Measurements from ENCODE around the gene KRTAP5-10. TPM values are rescaled to one million over a fixed set of nuclear protein-coding genes. Genes with fewer than 3 reads are reported as not detected.

The KRTAP5-10 gene
- total RNA-seq, 4 donors from 2014 or later, result not detected

- Histone ChIP-seq H3K4me3 (no peak overlapping the region), H3K4me1 (no peaks in the 10 kb centered on the region), H3K36me3 (no peaks in the 10 kb centered on the region), H3K27me3 (peaks cover 0 to 6% (median 0%) of the 10 kb centered on the region in 4 donors), H3K27ac (no peak overlapping the region), H3K9me3 (no peaks in the 10 kb centered on the region)
- intact Hi-C loops (cut with DNase I), result no loop called here
- WGBS, 2 donors, result 85 to 91% methylated on average over 4 of the region's 4 CpGs
- no peak for DNase-seq
- no peak for TF ChIP-seq POLR2A (IDR thresholded peaks at IDR 0.05)
- TF ChIP-seq, protein P1, sequence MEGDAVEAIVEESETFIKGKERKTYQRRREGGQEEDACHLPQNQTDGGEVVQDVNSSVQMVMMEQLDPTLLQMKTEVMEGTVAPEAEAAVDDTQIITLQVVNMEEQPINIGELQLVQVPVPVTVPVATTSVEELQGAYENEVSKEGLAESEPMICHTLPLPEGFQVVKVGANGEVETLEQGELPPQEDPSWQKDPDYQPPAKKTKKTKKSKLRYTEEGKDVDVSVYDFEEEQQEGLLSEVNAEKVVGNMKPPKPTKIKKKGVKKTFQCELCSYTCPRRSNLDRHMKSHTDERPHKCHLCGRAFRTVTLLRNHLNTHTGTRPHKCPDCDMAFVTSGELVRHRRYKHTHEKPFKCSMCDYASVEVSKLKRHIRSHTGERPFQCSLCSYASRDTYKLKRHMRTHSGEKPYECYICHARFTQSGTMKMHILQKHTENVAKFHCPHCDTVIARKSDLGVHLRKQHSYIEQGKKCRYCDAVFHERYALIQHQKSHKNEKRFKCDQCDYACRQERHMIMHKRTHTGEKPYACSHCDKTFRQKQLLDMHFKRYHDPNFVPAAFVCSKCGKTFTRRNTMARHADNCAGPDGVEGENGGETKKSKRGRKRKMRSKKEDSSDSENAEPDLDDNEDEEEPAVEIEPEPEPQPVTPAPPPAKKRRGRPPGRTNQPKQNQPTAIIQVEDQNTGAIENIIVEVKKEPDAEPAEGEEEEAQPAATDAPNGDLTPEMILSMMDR (IDR thresholded peaks at IDR 0.05), result no peak
These were observed 9.3 kb upstream of the KRTAP5-10 start for GRCh38 chr11:71556018-71556417.

- peaks cover 0 to 6% (median 0%) of the 10 kb centered on the region in 4 donors for H3K27me3 ChIP-seq
- intact Hi-C loops (cut with DNase I), result no loop called here
- H3K27ac ChIP-seq, result no peak overlapping the region
- no peak overlapping the region for H3K4me3 ChIP-seq
- DNase-seq, result no peak
- no peaks in the 10 kb centered on the region for H3K4me1 ChIP-seq
- no peaks in the 10 kb centered on the region for H3K9me3 ChIP-seq
- no peaks in the 10 kb centered on the region for H3K36me3 ChIP-seq
- no peak for TF ChIP-seq POLR2A (IDR thresholded peaks at IDR 0.05)
These were observed 8.1 kb upstream of the KRTAP5-10 start for GRCh38 chr11:71557257-71557656.

GRCh38 chr11:71558996-71559395 lies 6.4 kb upstream of the KRTAP5-10 start:
- WGBS, 2 donors, result 81 to 100% methylated on average over 1 of the region's 1 CpG

GRCh38 chr11:71562120-71562519 lies 3.2 kb upstream of the KRTAP5-10 start:
- no peak for DNase-seq
- TF ChIP-seq POLR2A (IDR thresholded peaks at IDR 0.05), result no peak
- TF ChIP-seq, protein P1 (IDR thresholded peaks at IDR 0.05), result no peak
- intact Hi-C loops (cut with DNase I), result no loop called here
- Histone ChIP-seq H3K36me3 (no peaks in the 10 kb centered on the region), H3K27ac (no peak overlapping the region), H3K4me1 (no peaks in the 10 kb centered on the region), H3K4me3 (no peak overlapping the region), H3K27me3 (peaks cover 0 to 40% (median 0%) of the 10 kb centered on the region in 4 donors), H3K9me3 (no peaks in the 10 kb centered on the region)

More at GRCh38 chr11:71558996-71559395, 6.4 kb upstream of the KRTAP5-10 start:
- Histone ChIP-seq H3K27me3 (peaks cover 0 to 18% (median 0%) of the 10 kb centered on the region in 4 donors), H3K4me3 (no peak overlapping the region), H3K27ac (no peak overlapping the region), H3K9me3 (no peaks in the 10 kb centered on the region), H3K36me3 (no peaks in the 10 kb centered on the region), H3K4me1 (no peaks in the 10 kb centered on the region)
- no peak for DNase-seq
- intact Hi-C loops (cut with DNase I), result no loop called here
- TF ChIP-seq POLR2A (IDR thresholded peaks at IDR 0.05), result no peak
- TF ChIP-seq, protein P1 (IDR thresholded peaks at IDR 0.05), result no peak

DNA sequence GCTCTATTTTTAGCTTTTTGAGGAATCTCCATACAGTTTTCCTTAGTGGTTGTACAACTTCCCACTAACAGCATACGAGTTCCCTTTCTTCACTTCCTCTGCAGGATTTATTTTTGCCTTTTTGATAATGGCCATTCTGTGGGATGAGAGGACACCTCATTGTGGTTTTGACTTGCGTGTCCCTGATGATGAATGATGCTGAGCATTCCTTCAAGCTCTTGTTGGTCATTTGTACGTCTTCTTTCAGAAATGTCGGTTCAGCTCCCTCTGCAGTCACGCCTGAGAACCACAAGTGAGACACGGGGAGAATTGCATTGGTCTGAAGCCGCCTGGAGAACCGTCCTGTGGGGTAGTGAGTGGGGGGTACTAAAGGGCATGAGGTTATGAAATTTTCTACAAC lies 2.0 kb upstream of the KRTAP5-10 start:
- intact Hi-C loops (cut with DNase I), result no loop called here
- no peak for TF ChIP-seq POLR2A (IDR thresholded peaks at IDR 0.05)
- TF ChIP-seq, protein P1 (IDR thresholded peaks at IDR 0.05), result no peak
- H3K4me1 ChIP-seq, result no peaks in the 10 kb centered on the region
- H3K9me3 ChIP-seq, result no peaks in the 10 kb centered on the region
- DNase-seq, result no peak
- no peaks in the 10 kb centered on the region for H3K36me3 ChIP-seq
- no peak overlapping the region for H3K27ac ChIP-seq
- no peak overlapping the region for H3K4me3 ChIP-seq
- peaks cover 0 to 48% (median 0%) of the 10 kb centered on the region in 4 donors for H3K27me3 ChIP-seq
- WGBS, 2 donors, result 26 to 30% methylated on average over 8 of the region's 8 CpGs

GRCh38 chr11:71564430-71564829 lies 933 bp upstream of the KRTAP5-10 start:
- peaks cover 0 to 49% (median 0%) of the 10 kb centered on the region in 4 donors for H3K27me3 ChIP-seq
- no peak for TF ChIP-seq POLR2A (IDR thresholded peaks at IDR 0.05)
- TF ChIP-seq, protein P1 (IDR thresholded peaks at IDR 0.05), result no peak
- H3K4me3 ChIP-seq, result no peak overlapping the region
- no peaks in the 10 kb centered on the region for H3K36me3 ChIP-seq
- no peaks in the 10 kb centered on the region for H3K9me3 ChIP-seq
- no peak overlapping the region for H3K27ac ChIP-seq
- intact Hi-C loops (cut with DNase I), result no loop called here
- no peaks in the 10 kb centered on the region for H3K4me1 ChIP-seq
- 86 to 93% methylated on average over 4 of the region's 4 CpGs for WGBS, 2 donors
- no peak for DNase-seq
